Thyroid gland (tissue), 4 donors: ENCODE measurements around the gene LTC4S.

Experiments used
- CTCF ChIP-seq, 6 experiments: fragments of 200-600 bp in 3 of 6; fragments of 450-650 bp in 3 of 6; sonication (generic) in 3 of 6; IDR thresholded peaks; one replicate each; pipeline ENCODE4 v1.5.1; 2016 to 2019; ENCODE audit warnings: antibody characterized with exemption in 6 of 6, mild to moderate bottlenecking in 2 of 6, inconsistent platforms in 1 of 6, moderate library complexity in 1 of 6
- POLR2A ChIP-seq, 2 donors: fragments of 450-650 bp; IDR thresholded peaks; one replicate each; pipeline ENCODE4 v1.6.1; 2017; ENCODE audit warnings: antibody characterized with exemption in 2 of 2, mild to moderate bottlenecking in 2 of 2, moderate library complexity in 1 of 2

GRCh38 chr5:179812135-179812825 is 18.5 kb downstream of the LTC4S start:
- no peak for TF ChIP-seq CTCF (IDR thresholded peaks at IDR 0.05)
- no peak for TF ChIP-seq POLR2A (IDR thresholded peaks at IDR 0.05)
